VCaP (cell line): ENCODE results near the gene RPRD1B.
"Not testable (repeated sequence)": the region's sequence is repeated elsewhere in the genome, so short reads cannot be mapped to it uniquely, and the experiment has no call there.

Experiments
- H3K27ac ChIP-seq: fragments of 450-650 bp; 2 replicates; pipeline ENCODE4 v1.5.1; 2017
- TF ChIP-seq, protein P1 (sequence below): fragments of 450-650 bp; conservative IDR thresholded peaks from 2 replicates; pipeline ENCODE4 v1.5.1; 2017; ENCODE audit warnings: mild to moderate bottlenecking, moderate library complexity

RPRD1B gene

DNA sequence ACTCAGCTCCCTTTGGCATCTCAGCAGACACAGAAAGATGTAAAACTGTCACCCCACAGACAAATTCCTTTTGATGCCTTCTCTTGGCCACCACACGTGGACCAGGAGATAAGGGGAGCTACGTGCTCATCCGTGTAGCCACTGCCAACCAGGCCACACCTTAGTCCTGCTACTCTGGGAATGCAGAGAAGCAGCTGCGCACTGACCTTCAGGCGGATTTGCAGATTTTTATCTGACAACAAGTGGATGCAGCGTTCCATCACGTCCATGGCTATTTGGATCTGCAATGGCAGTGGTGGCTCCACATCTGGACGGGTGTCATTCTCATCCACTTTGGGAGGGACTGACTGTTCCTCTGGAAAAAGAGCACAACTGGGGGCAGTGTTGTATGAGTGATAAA, 31.1 kb upstream of the RPRD1B start:
- no peak overlapping the region for H3K27ac ChIP-seq
- TF ChIP-seq, protein P1, sequence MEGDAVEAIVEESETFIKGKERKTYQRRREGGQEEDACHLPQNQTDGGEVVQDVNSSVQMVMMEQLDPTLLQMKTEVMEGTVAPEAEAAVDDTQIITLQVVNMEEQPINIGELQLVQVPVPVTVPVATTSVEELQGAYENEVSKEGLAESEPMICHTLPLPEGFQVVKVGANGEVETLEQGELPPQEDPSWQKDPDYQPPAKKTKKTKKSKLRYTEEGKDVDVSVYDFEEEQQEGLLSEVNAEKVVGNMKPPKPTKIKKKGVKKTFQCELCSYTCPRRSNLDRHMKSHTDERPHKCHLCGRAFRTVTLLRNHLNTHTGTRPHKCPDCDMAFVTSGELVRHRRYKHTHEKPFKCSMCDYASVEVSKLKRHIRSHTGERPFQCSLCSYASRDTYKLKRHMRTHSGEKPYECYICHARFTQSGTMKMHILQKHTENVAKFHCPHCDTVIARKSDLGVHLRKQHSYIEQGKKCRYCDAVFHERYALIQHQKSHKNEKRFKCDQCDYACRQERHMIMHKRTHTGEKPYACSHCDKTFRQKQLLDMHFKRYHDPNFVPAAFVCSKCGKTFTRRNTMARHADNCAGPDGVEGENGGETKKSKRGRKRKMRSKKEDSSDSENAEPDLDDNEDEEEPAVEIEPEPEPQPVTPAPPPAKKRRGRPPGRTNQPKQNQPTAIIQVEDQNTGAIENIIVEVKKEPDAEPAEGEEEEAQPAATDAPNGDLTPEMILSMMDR, result no peak

DNA sequence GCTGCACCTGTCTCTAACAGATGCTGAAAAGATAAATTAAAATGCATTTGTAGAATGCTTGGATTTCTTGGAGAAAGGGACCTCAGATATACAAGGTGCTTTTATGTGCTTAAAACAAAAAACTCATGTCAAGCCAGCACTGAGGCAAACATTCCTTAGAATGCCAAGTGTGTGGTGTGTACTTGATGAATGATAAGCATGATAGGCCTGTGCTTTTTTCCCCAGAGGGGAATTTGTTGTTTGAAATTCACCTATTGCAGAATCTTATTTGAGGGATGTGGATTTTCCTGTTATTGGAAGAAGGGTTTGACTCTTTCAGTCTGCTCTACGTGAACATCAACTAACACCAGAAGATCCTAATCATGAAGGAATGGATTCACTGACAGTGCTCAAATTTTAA, 29.1 kb upstream of the RPRD1B start:
- H3K27ac ChIP-seq, result peak overlapping the region; percentile 68
- TF ChIP-seq, protein P1, result no peak

DNA sequence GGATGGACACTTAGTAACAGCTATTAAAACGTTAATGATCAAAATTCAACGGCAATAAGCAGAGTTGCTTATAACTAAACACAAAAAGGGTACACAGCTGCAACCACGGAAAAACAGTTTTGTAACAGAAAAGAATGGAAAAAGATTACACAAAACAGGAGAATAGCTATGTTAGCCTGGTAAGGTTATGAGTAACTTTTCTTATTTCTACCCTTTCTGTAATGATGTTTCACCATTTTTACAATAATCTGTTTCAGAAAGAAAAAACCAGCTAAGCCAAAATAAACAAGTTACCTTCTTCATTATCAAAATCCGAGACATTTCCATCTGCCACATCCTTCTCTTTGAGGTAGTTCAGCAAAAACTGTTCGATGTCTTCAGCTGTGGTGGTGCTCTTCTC, 27.6 kb upstream of the RPRD1B start:
- peak overlapping the region; percentile 68 for H3K27ac ChIP-seq
- TF ChIP-seq, protein P1, result no peak

DNA sequence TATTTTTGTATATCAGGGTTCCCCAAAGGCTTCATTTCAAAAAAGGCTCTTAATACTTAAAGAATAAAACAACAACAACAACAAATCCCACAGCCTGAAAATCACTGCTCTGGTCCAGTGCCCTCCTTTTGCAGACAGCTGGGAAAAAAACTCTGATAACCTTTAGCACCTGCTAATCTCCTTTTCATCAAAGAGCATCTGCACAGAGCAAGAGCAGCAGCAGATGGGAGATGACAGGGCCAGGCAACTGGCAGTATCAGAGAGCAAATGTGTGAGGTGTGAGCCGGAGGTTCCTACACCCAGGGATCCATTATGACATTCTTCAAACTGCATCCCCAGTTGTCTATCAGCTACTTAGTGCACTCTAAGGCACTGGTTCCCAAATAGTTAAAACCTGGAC, 26.0 kb upstream of the RPRD1B start:
- no peak overlapping the region for H3K27ac ChIP-seq
- TF ChIP-seq, protein P1, result no peak

DNA sequence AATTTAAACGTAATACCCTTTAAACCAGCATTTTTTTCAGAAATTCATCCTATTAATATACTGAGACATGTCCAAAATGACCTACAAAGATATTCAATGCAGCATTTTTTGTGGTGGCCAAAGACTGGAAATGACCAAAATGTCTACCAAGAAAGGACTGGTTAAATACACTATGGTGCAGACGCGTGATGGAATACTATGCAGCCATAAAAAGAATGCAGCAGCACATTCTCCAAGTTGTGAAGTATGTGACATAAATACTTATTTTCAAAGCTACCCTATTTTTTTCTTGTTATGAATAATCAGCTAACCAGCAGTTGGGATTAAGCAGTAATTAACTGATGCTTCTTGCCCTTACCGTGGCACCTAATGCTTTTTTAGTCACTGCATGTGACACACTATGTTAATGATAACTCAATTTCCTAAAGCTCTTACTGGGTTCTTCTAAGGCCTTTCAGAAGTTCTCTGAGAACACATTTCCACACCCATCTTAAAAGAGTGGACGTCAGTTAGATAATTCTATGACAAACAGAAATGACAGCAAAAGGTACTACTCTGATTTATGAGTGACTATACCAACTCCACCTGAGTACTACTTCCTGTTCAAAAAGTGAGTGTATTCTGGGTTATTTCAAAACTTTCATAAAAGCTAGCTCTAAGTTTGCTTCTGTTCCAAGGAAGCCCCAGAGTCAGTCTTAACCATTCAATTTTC, 25.2 kb upstream of the RPRD1B start:
- TF ChIP-seq, protein P1, result no peak
- no peak overlapping the region for H3K27ac ChIP-seq

DNA sequence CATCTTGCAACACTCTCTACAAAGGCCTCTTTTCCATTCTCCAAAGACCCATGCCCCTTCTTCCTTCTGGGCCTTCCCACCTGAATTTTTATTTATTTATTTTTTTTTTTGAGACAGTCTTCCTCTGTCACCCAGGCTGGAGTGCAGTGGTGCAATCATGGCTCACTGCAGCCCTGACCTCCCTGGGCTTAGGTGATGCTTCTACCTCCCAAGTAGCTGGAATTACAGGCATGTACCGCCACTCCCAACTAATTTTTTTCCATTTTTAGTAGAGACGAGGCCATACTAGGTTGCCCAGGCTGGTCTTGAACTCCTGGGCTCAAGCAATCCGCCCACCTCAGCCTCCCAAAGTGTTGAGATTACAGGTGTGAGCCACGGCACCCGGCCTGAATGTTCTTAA, 24.1 kb upstream of the RPRD1B start:
- not testable (repeated sequence) for H3K27ac ChIP-seq

DNA sequence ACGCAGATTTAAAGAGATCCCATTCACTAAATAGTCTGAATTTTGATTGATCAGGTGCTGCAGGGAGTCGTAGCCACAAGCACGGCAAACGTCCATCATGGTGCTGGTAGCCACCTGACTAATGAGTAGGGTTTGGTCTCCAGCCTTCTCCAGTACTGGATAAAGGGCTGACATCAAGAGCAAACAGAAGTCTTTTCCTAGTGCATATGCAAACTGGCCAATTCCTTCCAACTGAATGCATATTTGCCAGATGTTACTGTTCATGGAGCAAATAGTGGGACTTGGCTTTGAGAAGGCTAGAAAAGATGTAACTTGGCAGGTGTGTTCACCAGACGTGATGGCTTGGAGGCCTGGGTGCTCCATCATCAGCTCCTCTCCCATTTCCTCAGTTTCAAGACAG, 21.9 kb upstream of the RPRD1B start:
- TF ChIP-seq, protein P1, result no peak

DNA sequence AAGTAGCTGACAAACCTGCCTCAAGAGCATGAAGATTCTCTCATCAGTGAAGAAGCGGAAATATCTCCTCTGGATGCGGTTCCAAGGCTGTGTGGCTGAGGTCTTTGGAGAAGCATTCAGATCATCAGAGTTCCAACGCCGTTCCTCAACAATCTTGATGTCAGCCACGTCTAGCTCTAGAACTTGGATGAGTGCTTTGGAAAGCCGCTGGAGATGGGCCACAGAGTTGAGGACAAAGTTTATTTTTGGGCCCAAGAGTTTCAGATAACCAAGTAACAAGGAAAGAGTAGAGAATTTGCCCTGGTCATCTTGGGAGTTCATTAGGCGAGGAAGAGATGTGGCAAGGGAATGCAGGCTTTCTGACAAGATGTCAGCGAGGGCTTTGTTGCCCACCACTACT, 21.2 kb upstream of the RPRD1B start:
- TF ChIP-seq, protein P1, result no peak
- H3K27ac ChIP-seq, result no peak overlapping the region

More for the DNA sequence above, 21.9 kb upstream of the RPRD1B start:
- H3K27ac ChIP-seq, result no peak overlapping the region
